NCI-H524 (cell line): ENCODE measurements around the gene EEFSEC.

Experiments used
- DNase-seq, 2 experiments: peaks; one replicate each; lab custom pipeline; 2025; lab: John Stamatoyannopoulos, UW

The EEFSEC gene

DNA sequence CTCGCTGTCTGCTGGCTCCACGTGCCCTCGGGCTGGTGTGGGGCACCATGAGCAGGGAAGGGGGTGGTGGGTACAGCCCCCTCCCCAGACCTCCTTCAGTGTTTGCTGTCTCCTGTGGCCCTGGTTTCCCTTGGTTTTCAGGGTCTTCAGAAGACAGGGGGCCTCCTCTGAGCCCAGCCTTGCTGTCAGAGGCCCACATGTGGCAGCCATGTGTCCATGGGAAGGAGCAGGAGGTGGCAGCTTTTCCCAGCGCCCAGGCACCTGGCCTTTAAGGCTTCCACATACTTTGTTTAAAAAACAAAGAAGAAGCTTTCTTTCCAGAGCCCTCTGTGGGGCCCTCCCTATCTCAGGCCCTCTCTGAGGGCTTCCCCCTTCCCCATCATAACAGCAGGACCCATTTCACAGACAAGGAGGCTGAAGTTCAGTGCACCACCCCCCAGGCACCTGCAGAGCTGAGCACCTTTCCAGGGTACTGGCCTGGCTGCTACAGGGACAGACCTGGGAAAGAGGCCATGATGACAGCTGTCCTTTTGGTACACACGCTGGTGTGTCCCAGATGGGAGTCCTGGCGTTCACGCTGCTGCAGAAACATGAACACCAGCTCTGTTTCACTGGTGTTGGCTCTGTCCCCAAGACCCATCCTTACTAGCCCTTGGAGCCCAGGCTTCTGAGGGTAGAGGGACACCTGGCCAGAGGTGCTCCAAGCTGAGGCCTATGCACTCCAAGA, 239.7 kb downstream of the EEFSEC start:
- DNase-seq, result peak in 1 of 2 experiments; percentile 31

DNA sequence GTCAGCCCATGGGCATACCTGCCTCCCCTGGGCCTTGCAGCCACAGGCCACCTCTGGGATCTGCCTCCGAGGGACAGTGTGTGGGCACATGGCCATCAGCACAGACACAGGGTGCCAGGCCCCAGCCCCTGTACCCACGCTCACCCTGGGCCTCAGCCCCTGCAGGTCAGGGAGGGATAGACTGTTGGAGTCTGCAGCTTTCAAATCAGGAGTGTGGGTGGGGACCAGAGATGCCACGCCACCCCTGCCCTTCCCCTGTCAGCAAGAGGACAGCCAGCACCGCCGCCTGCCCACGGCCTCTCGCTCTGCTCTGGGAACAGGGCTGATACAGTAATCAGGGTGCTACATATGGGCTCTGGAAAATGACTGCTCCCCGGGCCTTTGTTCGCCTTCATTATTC, 240.8 kb downstream of the EEFSEC start:
- DNase-seq, result no peak

DNA sequence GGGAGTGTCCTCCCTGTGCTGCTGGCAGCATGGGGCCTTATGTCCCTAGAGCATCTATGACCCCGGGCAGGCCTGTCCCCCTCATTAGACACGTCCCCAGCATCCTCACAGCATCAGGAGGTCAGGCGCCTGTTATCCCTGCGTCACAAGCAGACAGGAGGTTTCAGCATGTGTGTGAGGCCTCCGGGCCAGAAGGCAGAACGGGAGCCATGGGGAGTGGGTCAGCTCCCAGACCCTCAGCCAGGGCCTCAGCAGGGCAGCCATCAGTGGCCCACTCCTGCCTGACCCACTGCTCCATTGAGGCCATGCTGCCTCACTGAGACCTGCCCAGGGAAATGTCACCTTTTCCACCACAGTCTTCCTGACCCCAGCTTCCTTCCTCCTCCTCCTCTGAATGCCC, 241.8 kb downstream of the EEFSEC start:
- DNase-seq, result no peak

DNA sequence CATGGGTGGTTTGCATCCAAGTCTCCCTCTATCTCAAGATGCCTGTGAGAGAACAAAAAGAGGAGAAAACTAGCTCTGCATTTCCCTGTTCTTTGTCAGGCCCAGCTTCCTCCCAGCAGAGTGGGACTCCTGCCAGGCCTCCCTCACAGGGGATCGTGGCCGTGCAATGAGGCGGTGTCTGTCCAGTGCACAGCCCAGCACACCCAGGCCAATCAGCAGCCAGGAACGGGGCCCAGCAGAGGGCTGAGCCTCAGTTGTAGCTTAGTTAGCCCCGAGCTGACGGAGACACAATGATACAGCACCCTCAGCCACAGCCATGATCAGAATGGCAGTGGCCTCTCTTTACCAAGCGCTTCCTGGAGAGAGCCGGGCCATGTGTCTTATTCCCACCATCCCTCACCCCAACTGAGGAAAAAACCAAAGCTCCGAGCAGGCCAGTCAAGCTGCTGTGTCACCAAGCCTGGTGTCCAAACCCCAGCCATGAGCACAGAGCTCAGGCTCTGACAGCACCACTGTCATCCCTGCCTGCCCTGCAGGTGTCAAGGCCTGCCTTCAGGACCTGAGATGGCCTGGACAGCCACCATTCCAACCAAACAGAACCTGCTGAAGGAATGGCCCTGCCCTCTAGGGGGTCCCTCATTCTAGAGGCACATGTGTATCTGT, 242.3 kb downstream of the EEFSEC start:
- no peak for DNase-seq

DNA sequence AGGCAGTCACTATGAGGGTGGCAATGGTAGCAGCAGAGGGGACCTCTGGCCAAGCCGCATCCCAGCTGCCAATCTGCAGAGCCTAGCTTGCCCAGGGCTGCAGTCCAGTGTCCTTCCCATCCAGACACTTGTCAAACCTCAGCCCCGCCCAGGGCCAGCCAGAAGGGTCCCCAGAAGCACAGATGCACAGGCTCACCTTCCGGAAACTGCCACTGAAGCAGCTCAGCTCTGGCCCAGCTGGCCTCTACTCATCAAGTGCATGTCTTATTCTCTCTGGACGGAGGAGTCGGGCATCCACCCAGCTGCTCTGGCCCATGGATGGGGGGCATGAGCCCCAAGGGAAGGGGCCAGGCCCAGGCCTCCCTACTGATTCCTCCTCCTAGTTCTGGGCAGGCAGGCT, 244.2 kb downstream of the EEFSEC start:
- DNase-seq, result peak; percentile 77 to 94

DNA sequence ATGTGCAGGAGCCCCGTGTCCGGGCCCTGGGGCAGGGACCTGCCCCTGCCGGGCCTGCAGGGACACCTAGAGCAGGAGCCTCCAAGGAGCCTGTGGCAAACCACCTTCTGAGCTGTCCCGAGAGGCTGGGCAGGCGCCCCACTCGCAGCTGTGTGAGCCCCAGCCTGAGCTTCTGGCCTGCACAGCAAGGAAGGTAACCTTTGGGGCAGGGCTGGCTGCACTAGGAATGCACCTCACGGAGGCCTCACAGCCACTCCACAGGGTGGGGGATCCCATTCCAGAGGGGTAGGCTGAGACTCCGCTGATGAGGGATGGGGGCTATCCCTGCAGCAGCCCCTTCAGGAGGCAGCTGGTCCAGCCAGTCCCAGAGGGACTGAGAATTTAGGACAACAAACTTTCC, 245.3 kb downstream of the EEFSEC start:
- DNase-seq, result no peak

DNA sequence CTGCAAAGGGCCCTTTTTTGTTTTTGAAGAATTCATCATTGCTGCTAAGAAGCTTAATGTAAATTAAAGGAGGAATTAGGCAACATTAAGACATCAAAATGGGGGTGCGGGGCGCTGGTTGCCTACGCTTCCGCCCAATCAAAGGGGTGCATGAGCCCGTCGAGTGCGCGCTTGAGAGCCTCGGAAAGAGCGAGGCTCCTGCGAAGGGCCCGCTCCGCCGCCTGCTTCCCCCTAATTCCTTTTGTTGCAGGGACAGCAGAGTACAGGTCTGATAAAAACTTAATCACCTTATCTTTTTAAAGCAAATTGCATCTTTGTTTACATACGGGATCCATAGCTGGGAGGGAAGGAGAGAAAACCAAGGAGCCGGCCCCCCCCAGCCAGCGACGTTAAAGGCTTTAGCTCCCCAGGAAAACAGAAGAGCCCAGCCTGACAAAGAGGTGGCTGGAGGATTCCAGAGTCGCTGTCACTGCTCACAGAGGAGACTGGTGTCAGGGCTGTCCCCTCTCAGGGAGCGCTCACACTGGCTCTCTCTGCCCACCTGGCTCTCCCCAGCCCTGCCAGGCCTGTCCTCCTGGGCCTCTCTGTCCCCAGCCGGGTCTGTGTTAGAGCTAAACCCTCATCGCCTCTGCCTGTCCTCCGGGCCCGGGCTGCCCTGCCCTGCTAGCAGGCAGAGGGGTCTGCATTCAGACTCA, 246.1 kb downstream of the EEFSEC start:
- DNase-seq, result no peak

DNA sequence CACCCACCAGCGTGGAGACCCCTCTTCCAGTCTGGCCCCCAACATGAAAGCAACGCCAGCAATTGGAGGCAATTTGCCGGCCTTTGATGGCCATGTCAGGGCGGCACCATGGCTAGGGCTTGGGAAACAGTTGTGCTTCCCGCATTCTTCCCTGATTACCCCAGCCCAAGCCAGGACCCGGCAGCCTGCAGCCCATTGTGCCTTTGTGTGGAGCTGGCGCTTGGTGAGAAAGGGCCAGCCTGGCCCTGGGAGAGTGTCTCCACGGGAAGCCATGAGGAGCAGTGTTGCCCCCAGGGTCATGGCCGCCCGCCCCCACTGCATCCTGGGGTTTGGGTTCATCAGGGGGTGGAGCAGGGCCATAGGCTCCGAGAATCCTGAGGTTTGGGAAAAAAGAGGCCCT, 247.4 kb downstream of the EEFSEC start:
- DNase-seq, result no peak

DNA sequence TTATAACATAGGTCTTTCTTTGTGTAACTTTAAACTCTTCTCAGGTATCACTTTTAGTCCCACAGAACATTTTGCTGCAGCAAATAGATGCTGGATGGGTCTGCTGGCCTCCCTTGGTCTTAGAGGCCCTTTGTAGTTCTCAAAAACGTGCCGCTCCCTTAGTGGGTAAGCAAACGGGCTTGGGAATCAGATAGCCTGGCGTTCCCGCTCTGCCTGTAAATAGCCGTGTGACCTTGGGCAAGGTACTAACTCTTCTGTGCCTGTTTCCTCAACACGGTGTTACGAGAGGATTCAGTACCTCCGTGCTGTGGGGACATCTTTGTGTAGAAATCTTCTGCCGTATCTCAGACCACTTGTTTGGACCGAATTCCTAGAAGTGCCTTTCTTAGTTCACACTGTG, 249.0 kb downstream of the EEFSEC start:
- DNase-seq, result no peak

DNA sequence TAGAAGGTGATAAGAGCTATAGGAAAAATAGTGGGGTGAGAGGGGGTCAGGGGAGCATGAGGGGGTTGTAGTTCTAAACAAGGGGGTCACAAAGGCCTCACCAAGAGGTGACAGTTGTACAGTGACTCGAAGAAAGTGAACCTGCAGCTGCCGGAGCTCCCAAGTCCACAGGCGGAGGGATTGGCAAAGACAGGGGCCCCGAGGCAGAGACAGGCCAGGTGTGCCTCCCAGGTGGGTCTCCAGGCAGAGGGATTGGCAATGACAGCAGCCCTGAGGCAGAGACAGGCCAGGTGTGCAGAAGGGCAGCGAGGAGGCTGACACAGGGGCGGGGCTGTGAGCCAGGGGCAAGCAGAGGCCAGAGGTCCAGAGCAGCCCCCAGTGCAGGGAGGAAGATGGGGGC, 249.7 kb downstream of the EEFSEC start:
- no peak for DNase-seq

DNA sequence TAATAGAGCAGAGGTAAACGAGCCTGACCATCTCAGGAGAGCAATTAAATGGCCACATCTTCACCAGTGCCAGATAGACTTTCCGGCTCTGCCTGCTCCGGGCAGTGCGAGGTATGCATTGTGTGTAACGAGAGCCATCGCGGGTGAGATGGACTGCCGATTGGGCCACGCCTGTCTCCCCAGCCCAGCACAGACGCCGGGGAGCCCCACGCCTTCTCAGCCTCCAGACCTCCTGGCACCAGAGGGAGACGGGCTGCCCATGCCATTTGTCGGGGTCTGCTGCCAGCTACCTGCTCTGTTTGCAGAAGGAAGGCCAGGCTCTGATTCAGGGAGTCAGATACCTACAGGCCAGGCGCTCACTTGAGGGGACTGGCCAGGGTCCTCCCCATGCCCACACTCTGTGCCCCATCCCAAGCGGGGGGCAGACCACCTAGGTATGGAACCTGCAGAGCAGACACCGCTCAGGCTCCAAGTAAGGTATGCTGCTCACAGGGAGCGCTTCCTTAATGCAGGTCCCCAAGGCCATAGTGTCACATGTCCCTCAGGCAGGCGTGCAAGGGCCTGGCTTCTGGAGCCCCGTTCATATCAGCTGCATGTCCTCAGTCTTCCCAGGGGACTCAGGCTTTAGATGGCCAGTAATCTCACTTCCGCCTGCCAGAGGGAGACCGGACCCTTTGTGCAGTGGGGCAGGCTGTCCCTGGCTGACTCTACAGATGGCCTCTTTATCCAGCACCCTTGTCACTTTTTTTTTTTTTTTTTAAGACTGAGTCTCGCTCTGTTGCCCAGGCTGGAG, 251.2 kb downstream of the EEFSEC start:
- DNase-seq, result peak; percentile 89 to 92

DNA sequence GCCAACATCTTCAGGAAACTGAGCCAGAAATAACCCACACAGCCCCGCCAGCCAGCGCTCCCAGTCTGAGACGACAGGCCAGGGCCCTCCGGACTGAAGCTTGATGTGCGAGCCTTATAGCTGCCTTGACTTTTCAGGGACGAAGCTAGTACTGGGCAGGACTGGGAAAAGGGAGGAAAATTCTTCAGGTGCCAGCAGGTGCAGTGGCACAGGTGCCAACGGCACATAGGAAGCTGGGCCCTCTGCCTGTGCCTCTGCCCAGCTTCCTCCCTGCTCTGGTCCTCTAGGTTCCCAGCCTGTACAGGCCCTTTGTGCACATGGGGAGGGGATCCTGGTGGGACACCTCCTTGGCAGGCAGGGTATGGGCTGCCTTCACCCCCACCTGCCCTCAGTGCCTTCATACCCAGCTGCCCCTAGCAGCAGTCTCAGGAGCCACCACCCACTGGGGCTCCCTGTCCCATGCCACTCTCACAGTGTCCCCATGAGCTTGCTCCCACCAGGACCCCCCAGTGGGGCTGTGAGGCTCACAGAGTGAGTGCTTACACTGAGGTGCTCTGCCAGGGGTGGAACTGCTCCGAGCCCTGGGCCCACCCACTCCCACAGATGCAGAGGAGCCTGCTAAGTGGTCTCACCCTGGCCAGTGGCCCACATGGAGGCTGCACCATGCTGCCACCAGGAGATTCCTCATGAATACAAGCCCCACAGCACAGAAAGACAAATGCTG, 252.4 kb downstream of the EEFSEC start:
- no peak for DNase-seq

DNA sequence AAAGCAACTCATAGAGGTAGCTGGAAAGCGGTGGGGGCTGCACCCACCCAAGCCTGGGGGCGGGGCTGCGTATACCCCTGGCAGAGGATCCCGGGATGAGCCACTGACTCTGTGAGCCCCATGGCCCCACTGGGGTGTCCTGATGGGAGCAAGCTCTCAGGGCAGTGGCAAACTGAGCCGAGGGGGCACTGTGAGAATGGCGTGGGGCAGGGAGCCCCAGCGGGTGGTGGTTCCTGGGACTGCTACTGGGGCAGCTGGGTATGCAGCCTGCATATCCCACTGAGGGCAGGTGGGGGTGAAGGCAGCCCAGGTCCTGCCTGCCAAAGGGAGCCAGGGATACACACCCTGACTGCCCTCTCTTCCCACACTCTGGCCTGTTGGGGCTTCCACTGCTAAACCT, 254.0 kb downstream of the EEFSEC start:
- DNase-seq, result no peak

DNA sequence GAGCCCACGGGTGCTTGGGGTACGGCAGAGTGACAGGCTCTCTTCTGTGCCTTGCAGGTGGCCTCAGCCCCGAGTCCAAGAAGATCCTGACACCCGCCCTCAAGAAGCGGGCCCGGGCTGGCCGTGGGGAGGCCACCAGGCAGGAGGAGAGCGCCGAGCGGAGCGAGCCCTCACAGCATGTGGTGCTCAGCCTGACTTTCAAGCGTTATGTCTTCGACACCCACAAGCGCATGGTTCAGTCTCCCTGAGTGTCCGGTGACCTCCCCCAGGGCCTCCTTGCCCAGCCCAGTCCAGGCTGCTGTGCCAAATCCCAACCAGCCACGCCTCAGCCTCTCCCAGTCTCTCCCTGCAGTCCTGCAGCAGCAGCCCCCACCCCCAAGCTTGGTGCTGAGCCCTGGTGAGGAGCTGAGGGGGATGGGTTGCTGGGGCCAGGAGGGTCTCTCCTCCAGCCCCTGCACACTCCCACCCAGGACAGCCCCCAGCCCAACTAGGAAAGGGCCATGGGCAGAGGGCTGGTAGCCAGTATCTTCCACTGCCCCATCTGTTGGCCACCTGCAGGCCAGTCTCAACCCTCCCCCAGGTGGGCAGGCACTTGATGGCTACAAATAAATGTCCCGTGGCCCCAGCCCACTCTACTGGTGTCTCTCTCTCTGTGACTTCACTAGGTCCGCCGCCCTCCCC, 254.9 kb downstream of the EEFSEC start:
- no peak for DNase-seq

DNA sequence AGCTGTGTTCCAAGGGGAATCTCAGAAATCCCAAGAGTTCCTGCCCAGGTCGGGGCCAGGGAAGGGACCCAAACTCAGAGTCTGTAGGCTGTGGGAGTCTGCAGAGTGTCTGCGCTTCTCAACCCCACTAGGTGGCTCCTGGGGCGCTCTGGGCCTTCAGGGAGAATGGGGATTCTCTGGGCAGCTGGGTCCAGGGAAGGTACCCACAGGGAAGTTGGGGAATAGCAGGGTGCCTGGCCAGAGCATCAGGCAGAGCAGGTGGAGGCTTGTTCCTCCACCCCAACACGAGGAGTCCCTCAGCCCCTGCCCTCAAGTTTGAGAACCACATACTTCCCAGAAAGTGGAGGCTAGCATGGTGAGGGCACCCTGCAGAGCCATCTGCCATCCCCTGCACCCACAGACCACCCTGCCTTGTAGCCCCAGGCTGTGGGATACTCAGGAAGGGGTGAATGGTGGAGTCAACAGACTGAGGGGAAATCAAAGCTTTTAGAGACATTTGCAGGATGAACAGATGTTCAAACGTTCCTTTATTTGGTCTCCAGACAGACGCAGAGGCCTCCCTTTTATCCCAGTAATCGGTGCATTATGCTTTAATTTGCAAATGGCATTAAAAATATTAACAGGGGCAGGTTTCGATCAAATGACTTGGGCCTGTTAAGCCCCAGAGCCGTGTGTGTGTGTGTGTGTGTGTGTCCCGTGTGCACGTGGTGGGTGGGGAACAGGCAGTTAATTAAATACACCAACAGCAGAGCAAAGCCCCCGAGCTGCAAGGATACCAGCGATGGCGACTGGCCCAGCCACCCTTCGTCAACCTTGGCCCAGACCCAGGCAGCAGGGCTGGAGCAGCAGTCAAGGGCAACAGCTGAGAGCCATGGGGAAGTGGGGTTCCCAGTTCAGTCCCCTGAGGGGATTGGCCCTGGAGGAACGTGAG, 255.7 kb downstream of the EEFSEC start:
- peak in 1 of 2 experiments; percentile 47 for DNase-seq

DNA sequence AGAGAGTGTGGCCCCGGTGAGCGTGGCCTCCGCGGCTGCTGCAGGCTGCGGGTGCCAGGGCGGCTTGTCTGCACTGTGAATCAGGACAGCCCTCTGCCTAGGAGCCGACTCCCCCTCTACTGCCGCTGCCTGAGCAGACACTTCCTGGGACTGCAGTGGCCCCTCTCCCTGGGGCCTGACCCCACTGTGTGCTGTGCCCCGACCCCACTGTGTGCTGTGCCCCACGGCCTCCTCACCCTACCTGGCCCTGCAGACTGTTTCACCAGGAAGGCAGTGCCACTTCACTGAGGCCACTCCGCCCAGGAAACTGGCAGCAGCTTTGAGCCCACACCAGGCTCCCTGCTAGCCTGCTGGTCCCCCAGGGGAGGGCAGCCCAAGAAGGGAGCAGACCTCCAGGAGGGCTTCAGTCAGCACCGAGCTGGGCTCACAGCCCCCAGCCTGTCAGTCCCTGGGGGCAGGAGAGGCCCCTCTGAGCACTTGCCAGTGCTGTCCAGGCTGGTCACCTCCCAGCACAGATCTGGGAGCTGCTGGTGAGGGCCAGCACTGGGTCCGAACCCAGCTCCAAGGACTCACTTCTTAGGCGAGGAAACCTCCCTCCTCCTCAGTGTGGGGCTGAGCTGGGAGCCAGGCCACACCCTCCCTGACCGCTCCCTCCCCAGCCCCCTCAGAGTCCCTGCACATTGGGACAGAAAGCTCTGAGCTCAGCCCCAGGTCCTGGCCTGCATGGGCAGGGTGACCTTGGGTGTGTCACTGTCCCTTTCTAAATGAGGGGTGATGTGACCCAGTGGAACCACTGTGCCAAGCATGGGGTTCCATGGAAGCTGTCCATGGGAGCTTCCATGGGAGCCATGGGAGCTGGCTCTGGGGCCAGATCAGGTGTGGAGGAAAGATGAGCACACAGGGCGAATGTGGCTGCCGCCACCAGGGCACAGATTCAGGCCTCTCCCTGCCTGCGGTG, 256.6 kb downstream of the EEFSEC start:
- no peak for DNase-seq

DNA sequence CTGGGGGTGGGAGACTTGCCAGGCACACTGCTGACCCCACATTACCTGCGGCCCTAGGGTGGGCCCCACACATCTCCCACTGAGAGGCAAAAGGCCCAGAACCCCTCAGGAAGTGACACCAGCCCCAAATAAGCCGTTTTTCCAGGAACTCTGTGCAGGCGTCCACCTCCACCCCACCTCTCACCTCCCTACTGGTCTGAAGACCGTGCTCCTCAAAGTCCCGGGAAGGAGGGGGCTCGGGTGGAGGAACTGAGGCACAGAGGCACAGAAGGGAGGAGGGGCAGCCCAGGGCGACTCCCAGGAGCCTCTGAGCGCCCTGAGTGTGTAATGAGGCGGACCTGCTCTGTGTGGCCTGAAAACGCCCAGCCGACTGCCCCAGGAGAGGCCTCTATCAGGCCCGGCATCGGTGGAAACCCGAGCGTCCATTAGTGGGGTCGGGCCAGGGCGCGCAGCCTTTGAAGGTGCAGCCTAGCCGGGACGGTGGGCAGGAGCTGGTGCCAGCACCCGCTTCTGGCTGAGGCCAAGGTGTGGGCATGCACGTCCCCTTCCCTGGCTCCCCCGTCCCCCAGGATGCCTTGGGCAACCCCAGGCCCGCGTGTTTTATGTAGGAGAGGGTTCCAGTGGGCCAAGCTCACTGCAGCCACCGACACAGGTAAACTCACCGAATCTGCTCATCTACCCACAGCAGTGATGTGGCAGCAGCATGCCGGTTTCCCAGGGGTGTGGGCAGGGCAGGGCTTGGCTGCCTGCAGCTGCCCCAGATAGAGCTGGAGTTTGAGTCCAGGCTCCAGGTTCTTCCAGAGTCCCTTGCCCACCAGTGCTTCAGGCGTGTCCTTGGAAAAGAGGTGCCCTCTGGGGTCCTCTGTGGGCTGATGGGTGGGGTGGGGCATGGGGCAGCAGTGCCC, 257.6 kb downstream of the EEFSEC start:
- no peak for DNase-seq

DNA sequence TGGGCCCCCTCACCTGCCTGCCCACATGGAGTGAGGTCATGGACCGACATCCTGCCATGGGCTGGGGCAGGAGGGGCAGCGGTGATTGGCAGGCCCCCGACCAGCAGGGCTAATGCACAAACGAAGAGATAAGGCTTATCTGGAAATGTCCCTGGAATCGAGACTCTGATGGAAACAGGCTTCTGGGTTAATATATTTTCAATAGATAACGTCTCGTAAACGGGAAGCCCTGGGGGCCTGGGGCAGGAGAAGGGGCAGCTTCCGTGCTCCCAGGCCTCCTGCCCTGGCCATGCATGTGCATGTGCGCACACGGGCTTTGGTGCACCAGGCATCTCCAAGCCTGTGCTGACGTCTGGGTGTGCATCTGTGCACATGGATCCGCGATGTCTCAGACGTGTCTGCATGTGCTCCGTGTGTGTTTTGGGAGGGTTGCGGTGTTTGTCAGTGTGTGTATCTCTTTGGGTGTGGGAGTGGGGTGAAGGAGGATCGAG, 258.3 kb downstream of the EEFSEC start:
- DNase-seq, result no peak
